Eye (tissue), 1 donor: ENCODE measurements around the gene TFDP1.
A peak's percentile ranks its signal among the peaks of the same experiment; 100 is the strongest.

Experiments used
- DNase-seq: peaks from one replicate; pipeline ENCODE4 v3.0.0-alpha.2; 2015

Gene TFDP1

DNA sequence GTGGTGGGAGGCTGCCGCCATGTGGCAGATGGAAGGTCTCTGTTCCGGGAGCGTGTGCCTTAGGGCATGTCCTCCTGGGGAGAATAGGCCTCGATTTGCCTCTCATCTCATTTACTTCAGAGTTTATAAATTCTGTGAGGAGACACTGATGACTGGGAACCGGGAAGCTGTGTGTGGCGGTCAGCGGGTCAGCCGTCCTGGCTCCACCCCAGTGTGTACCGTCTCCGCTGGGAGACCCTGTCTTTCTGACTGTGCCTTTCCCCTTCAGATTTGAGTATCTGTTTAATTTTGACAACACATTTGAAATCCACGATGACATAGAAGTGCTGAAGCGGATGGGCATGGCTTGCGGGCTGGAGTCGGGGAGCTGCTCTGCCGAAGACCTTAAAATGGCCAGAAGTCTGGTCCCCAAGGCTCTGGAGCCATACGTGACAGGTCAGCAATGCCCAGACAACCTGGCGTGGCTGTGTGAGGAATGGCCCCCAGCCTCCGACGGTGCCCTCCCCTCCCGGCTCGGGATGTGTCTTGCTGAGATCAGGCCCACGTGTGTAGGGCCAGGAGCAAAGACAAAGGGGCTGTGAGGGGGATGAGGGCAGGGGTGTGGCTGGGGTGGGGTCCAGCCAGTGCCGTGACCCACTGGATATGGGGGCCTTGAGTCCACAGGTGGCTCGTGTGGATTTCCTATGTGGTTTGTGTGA, 51.9 kb downstream of the TFDP1 start:
- DNase-seq, result no peak

DNA sequence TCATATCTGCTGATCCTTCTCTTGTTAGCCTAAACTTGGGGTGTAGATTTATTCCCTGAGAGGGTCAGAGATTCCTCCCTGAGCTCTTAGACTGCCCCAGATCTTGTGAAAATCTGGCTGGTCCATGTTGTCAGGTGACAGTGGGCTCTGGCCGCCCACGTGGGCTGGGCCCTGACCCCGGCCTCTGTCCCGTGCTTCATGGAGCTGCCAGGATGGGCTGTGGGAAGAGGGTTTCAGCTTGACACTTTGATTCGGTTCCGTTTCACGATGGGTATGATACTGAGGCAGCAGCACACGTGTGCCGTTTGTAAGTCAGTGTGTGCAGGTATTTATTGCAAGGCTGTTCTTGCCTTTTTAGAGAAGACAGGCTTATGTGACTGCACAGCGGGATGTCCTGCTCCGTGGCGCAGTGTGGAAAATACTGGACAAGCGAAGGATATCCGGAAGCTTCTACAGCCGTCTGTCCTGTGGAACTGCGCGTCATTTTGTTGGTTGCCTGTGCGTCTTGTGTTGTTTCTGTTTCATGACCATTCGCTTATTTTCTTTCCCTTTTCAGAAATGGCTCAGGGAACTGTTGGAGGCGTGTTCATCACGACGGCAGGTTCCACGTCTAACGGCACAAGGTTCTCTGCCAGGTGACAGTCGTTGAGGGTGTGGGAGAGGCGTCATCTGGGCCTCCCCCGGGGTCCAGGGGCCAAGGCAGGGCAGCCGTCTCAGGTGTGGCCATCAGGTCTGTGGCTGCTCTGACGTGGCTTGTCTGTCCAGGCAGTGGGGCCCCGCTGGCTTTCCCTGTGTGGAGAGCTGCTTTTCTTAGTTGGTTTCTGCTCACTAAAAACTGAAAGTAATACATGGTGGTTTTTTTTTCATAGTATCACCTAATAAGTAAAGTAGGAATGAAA, 53.0 kb downstream of the TFDP1 start:
- DNase-seq, result no peak

DNA sequence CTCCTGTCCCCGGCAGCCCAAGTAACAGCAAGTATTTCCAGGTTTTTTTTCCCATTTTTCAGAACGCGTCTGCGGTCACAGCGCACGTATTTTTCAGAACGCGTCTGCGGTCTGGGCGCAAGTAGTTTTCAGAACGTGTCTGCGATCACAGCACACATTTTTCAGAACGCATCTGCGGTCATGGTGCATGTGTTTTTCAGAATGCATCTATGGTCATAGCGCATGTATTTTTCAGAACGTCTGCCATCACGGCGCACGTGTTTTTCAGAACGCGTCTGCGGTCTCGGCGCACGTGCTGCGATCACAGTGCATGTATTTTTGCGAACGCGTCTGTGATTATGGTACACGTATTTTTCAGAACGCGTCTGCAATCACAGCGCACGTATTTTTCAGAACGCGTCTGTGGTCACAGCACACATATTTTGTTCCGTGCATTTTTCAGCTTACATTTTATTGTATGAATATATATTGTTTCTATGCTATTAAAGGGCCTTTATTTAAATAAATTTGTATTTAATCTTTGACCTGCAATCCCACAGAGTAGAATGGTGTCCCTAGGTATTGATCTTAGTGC, 53.7 kb downstream of the TFDP1 start:
- DNase-seq, result no peak

DNA sequence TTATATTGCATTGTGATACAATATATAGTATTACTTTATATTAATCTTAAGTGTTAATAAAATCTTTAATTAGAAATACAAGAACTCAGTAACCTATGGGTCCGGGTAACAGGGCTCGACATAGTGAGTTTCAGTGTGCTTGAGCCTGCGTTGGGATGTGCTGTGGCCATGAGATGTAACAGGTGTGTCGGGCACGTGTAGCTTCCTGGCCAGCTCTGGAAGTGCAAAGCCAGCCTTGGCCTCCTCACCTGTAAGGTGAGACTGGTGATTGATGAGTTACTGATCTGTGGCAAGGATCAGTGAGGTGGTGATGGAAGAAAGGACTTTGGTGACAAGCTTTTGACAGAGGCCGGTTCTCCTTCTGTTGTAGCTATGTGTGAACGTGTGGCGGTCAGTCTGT, 54.3 kb downstream of the TFDP1 start:
- no peak for DNase-seq

DNA sequence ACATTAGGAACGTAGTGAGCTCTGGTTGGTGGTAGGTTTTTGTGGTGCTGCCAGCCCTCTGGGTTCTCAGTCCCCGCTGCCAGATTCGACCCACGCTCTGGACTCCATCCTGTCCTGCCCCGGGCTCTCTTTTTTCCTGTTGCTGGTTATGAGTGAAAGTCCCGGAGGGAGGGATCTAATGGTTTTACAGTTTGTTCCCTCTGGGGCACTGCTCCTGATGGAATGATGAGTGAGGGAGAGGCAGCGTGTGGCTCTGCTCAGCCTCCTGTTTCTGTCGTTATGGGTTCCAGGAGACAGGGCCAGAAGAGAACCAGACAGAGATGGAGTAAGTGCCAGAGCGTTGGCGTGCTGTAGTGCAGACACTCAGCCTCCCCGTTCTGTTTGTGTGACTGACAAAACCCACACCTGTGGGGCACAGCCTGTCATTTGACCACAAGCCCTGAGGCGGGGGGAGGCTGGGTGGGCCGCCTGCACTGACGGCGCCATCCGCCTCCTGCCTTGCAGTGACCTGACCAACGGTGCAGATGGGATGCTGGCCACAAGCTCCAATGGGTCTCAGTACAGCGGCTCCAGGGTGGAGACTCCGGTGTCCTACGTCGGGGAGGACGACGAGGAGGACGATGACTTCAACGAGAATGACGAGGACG, 55.2 kb downstream of the TFDP1 start:
- no peak for DNase-seq

DNA sequence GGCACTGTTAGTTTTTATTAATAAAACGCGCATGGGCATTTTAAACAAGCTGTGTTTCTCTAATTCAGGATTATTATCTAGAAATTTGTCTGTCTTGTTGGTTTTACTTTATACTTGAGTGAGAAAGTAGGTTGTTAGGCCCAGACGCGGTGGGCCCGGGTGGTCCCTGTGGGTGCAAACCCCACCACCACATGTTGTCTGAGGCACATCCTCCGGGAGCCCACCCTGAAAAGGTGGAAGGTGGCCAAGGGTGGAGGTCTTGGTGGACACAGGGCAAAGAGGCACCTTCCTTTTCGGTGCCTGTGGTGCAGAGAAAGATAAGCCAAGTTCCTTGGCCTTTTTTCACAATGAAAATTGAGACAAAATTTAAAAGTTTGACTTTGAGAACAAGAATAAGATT, 56.9 kb downstream of the TFDP1 start:
- no peak for DNase-seq

- DNase-seq, result no peak
Measured at GRCh38 chr13:113642563-113642962, 58.0 kb downstream of the TFDP1 start.

- peak; percentile 40 for DNase-seq
Measured at GRCh38 chr13:113643593-113643992, 59.0 kb downstream of the TFDP1 start.

GRCh38 chr13:113644800-113645199, 60.2 kb downstream of the TFDP1 start:
- no peak for DNase-seq

- DNase-seq, result no peak
Measured at GRCh38 chr13:113645329-113645728, 60.8 kb downstream of the TFDP1 start.

- no peak for DNase-seq
Measured at GRCh38 chr13:113646376-113646775, 61.8 kb downstream of the TFDP1 start.

DNA sequence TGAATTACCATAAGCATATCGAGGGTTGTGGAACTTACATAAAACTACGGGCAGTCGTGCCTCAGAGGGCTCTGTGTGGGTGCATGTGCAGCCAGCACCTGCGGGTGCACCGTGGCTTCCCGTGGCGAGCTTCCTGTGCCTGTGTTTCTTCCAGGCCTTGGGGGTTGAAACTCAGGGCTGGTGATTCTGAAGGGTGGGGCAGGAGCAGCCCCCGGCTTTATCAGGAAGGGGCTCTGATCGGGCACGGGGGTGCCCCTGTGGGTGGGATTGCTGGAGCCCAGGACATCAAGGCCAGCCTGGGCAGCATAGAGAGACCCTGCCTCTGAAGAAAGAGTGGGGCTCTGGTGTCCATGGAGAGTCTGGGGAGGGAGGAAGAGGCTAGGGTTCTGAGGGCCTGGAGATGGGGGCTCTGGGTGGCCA, 62.4 kb downstream of the TFDP1 start:
- no peak for DNase-seq

- no peak for DNase-seq
Measured at GRCh38 chr13:113647351-113648215, 63.0 kb downstream of the TFDP1 start.

GRCh38 chr13:113648216-113648610, 63.7 kb downstream of the TFDP1 start:
- no peak for DNase-seq

DNA sequence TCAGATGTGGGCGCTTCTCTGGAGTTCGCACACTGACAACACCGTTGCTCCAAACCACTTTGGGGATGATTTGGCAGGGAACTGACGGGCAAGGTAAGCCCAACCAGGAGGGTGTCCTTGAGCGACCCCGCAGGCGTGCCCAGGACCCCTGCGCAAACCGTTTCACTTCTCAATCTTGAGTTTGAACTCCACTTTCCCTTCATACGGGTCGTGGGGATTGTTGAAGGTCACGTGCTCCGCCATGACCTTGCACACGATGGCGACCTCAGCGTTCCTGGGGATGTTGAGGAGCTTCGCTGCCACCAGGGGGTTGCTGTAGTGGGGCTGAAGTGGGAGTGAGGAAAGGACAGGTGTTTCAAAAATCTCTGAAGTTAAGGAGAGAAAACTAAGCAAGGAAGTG, 64.7 kb downstream of the TFDP1 start:
- DNase-seq, result no peak

GRCh38 chr13:113650275-113650674, 65.7 kb downstream of the TFDP1 start:
- no peak for DNase-seq

DNA sequence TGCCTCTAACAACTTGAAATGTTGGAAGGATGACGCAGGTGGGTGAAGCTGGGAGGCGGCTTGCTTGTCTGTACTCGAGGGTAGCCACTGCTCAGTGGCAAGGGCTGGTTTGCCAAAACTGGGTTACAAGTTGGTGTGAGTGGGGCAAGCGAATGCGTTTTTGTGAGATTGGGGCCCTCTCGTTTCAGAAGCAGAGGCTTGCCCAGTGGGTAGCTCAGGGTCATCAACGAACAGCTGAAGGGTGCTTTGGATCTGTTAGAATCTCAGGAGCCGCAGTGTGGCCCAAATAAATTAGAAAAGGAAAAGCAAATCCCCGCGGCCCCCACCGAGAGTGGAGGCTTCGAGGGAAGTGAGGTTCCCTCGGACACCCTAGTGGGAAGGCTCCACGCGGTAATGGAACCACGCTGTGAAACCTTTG, 66.2 kb downstream of the TFDP1 start:
- no peak for DNase-seq

- no peak for DNase-seq
Measured at GRCh38 chr13:113651511-113652403, 67.2 kb downstream of the TFDP1 start.

DNA sequence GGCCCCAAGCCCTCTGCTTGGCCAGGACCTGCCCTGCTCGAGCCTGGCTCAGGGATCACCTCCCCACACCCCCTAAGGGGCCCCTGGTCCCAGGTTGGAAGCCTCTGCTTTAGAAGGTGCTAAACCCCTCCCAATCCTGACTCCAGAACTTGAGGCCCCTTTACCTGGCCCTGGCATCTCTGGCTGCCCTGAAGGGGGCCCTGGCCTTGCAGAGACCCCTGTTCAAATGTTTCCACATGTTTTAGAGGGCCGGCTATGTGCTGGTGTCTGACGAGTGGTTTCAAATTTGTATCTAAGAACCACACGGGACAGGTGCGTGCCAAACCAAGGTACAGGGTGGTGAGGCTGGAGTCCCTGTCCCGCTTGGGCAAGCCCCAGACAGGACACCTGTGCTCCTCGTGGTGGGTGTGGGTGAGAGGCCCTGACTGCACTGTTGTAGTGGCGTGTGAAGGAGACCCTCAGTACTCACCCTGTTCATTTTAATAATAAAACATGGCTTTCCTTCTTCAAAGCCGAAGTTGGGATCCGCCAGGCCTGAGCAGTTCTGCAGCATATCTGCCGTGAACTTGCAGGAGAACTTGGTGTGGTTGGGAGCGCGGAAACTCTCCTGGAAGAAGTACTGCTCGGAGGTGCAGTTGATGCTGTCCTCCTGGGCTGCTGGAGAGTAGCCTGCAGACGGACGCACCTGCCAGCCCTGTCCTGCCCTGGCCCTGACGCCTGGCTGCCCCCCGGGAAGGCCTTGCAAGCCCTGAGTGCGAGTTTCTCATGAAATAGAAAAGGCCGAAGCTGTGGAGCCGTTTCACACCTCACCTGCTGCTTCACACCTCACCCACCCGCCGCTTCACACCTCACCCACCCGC, 68.1 kb downstream of the TFDP1 start:
- no peak for DNase-seq
